Measurements from ENCODE around the gene RELT.

RELT gene

GRCh38 chr11:73344191-73344607 lies 32.0 kb upstream of the RELT start:
- TF ChIP-seq CTCF (IDR thresholded peaks at IDR 0.05; ENCODE audit: low read depth, low read length): no peak
- H3K4me3 ChIP-seq (ENCODE audit: low read depth, low read length): no peak overlapping the region
- no peaks in the 10 kb centered on the region for H3K9me3 ChIP-seq (ENCODE audit: severe bottlenecking)
- H3K36me3 ChIP-seq: peaks cover 3% of the 10 kb centered on the region; the same call in 1 of the 2 replicates
- DNase-seq: no peak
- no peaks in the 10 kb centered on the region for H3K27me3 ChIP-seq (ENCODE audit: insufficient read depth, low read depth, severe bottlenecking)
- H3K27ac ChIP-seq: no peak overlapping the region

GRCh38 chr11:73345481-73346160 lies 30.6 kb upstream of the RELT start:
- DNase-seq: no peak
- no peak for TF ChIP-seq CTCF (IDR thresholded peaks at IDR 0.05; ENCODE audit: low read depth, low read length)
- no peaks in the 10 kb centered on the region for H3K27me3 ChIP-seq (ENCODE audit: insufficient read depth, low read depth, severe bottlenecking)
- no peaks in the 10 kb centered on the region for H3K9me3 ChIP-seq (ENCODE audit: severe bottlenecking)
- H3K4me3 ChIP-seq (ENCODE audit: low read depth, low read length): no peak overlapping the region
- H3K27ac ChIP-seq: no peak overlapping the region
- H3K36me3 ChIP-seq: no peaks in the 10 kb centered on the region

GRCh38 chr11:73346186-73346935 lies 29.8 kb upstream of the RELT start:
- Histone ChIP-seq H3K36me3 (no peaks in the 10 kb centered on the region), H3K9me3 (ENCODE audit: severe bottlenecking) (no peaks in the 10 kb centered on the region), H3K27me3 (ENCODE audit: insufficient read depth, low read depth, severe bottlenecking) (no peaks in the 10 kb centered on the region), H3K27ac (no peak overlapping the region), H3K4me3 (ENCODE audit: low read depth, low read length) (no peak overlapping the region)
- no peak for TF ChIP-seq CTCF (IDR thresholded peaks at IDR 0.05; ENCODE audit: low read depth, low read length)
- no peak for DNase-seq

GRCh38 chr11:73347067-73347466 lies 29.1 kb upstream of the RELT start:
- DNase-seq: no peak
- no peaks in the 10 kb centered on the region for H3K36me3 ChIP-seq
- no peak for TF ChIP-seq CTCF (IDR thresholded peaks at IDR 0.05; ENCODE audit: low read depth, low read length)
- H3K27ac ChIP-seq: no peak overlapping the region
- no peaks in the 10 kb centered on the region for H3K9me3 ChIP-seq (ENCODE audit: severe bottlenecking)
- no peaks in the 10 kb centered on the region for H3K27me3 ChIP-seq (ENCODE audit: insufficient read depth, low read depth, severe bottlenecking)
- no peak overlapping the region for H3K4me3 ChIP-seq (ENCODE audit: low read depth, low read length)

- Histone ChIP-seq H3K9me3 (ENCODE audit: severe bottlenecking) (no peaks in the 10 kb centered on the region), H3K27ac (no peak overlapping the region), H3K36me3 (no peaks in the 10 kb centered on the region), H3K27me3 (ENCODE audit: insufficient read depth, low read depth, severe bottlenecking) (no peaks in the 10 kb centered on the region), H3K4me3 (ENCODE audit: low read depth, low read length) (no peak overlapping the region)
- TF ChIP-seq CTCF (IDR thresholded peaks at IDR 0.05; ENCODE audit: low read depth, low read length): no peak
- DNase-seq: no peak
These were observed 27.4 kb upstream of the RELT start for GRCh38 chr11:73348838-73349237.

Measured in WERI-Rb-1 (cell line).